Measurements from ENCODE around the gene STAMBP.

DNA sequence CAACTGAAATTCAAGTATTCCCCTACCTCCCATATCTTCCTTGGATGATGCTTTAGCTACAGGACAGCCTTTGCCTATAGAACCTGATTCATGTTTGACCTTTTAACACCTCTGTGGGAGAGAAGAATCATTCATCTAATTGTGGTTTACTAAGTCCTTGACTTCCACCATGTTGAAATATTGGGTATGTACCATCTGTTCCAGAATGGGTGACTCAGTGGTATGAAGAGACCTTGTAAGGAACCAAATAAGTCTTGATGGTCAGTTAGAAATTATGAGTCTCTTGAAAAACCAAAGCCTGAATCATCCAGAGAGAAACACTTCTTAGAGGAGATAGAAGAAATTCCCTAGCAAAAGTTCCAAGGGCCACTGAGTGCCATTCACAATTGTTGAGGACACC lies 27.5 kb downstream of the STAMBP start:
- TF ChIP-seq CTCF (IDR thresholded peaks at IDR 0.05) (no peak), POLR2A (IDR thresholded peaks at IDR 0.05) (no peak), POLR2AphosphoS5 (IDR thresholded peaks at IDR 0.05) (no peak)
